Mesenchymal stem cell (in vitro differentiated cells and primary cell): ENCODE measurements around the gene DDX42.

ENCODE experiments used
- DNase-seq: peaks from one replicate; pipeline ENCODE4 v3.0.0-alpha.2; 2013
- H2AFZ ChIP-seq: one replicate; pipeline ENCODE4 v1.6.1; 2013; ENCODE audit warnings: low read depth, mild to moderate bottlenecking, control low read depth, inconsistent platforms, low read length, moderate library complexity
- H2AK5ac ChIP-seq: 2 replicates; pipeline ENCODE4 v1.6.1; 2013; ENCODE audit warnings: low read length, moderate library complexity, mild to moderate bottlenecking, inconsistent platforms; ENCODE audit not compliant: severe bottlenecking
- H2BK120ac ChIP-seq: one replicate; pipeline ENCODE4 v1.6.1; 2013; ENCODE audit warnings: low read depth, mild to moderate bottlenecking, inconsistent platforms, low read length, moderate library complexity
- H2BK12ac ChIP-seq, 2 experiments: one replicate each; pipeline ENCODE4 v1.6.1; 2013; ENCODE audit warnings: inconsistent platforms in 2 of 2, low read length in 2 of 2, mild to moderate bottlenecking in 2 of 2, moderate library complexity in 2 of 2, control low read depth in 1 of 2
- H2BK15ac ChIP-seq: one replicate; pipeline ENCODE4 v1.6.1; 2013; ENCODE audit warnings: mild to moderate bottlenecking, low read depth, inconsistent platforms; ENCODE audit not compliant: poor library complexity, severe bottlenecking
- H2BK5ac ChIP-seq: 2 replicates; pipeline ENCODE4 v1.6.1; 2013; ENCODE audit warnings: low read depth, mild to moderate bottlenecking, low read length, control low read depth, inconsistent platforms; ENCODE audit not compliant: poor library complexity, severe bottlenecking
- H3K14ac ChIP-seq, 2 experiments: one replicate each; pipeline ENCODE4 v1.6.1; 2013; ENCODE audit warnings: inconsistent platforms in 2 of 2, low read length in 2 of 2, control low read depth in 1 of 2, mild to moderate bottlenecking in 1 of 2, moderate library complexity in 1 of 2
- H3K18ac ChIP-seq, 2 experiments: one replicate each; pipeline ENCODE4 v1.6.1; 2013; ENCODE audit warnings: inconsistent platforms in 2 of 2, low read length in 2 of 2, control low read depth in 1 of 2, low read depth in 1 of 2, mild to moderate bottlenecking in 1 of 2
- H3K23ac ChIP-seq, 2 experiments: one replicate each; pipeline ENCODE4 v1.6.1; 2013; ENCODE audit warnings: inconsistent platforms in 2 of 2, low read length in 2 of 2, mild to moderate bottlenecking in 2 of 2, moderate library complexity in 2 of 2, control low read depth in 1 of 2
- H3K27ac ChIP-seq: 2 replicates; pipeline ENCODE4 v1.5.1; 2013; ENCODE audit warnings: mild to moderate bottlenecking, moderate library complexity, low read length, control low read depth, inconsistent platforms; ENCODE audit not compliant: poor library complexity, severe bottlenecking
- H3K27me3 ChIP-seq, 2 experiments: 2 replicates each; pipeline versions ENCODE4 v1.6.1 to v1.7.0; 2013; ENCODE audit warnings: low read length in 2 of 2, mild to moderate bottlenecking in 2 of 2, moderate library complexity in 2 of 2, control low read depth in 1 of 2, inconsistent platforms in 1 of 2; ENCODE audit not compliant: control insufficient read depth in 1 of 2, insufficient read depth in 1 of 2
- H3K36me3 ChIP-seq, 2 experiments: 2 replicates each; pipeline versions ENCODE4 v1.6.1 to v1.7.0; 2013; ENCODE audit warnings: low read length in 2 of 2, control low read depth in 1 of 2, inconsistent platforms in 1 of 2, low read depth in 1 of 2, mild to moderate bottlenecking in 1 of 2; ENCODE audit not compliant: insufficient read depth in 2 of 2, control insufficient read depth in 1 of 2
- H3K4ac ChIP-seq, 2 experiments: one replicate each; pipeline ENCODE4 v1.6.1; 2013; ENCODE audit warnings: inconsistent platforms in 2 of 2, low read length in 2 of 2, mild to moderate bottlenecking in 2 of 2, moderate library complexity in 2 of 2, control low read depth in 1 of 2, low read depth in 1 of 2
- H3K4me1 ChIP-seq: 2 replicates; pipeline ENCODE4 v1.6.1; 2013; ENCODE audit warnings: low read depth, low read length, control low read depth; ENCODE audit not compliant: control insufficient read depth, insufficient read depth
- H3K4me2 ChIP-seq: 2 replicates; pipeline ENCODE4 v1.6.1; 2013; ENCODE audit warnings: low read length, mild to moderate bottlenecking, inconsistent platforms; ENCODE audit not compliant: poor library complexity, severe bottlenecking
- H3K4me3 ChIP-seq, 2 experiments: 2 replicates each; pipeline versions ENCODE4 v1.5.1 to v1.7.0; 2013; ENCODE audit warnings: low read length in 2 of 2, mild to moderate bottlenecking in 2 of 2, control low read depth in 1 of 2, low read depth in 1 of 2; ENCODE audit not compliant: insufficient read depth in 1 of 2
- H3K79me1 ChIP-seq: replicated peaks from 2 replicates; pipeline ENCODE4 v1.6.1; 2013; ENCODE audit warnings: mild to moderate bottlenecking, control low read depth, low read length, inconsistent platforms; ENCODE audit not compliant: poor library complexity, severe bottlenecking
- H3K9ac ChIP-seq: 2 replicates; pipeline ENCODE4 v1.7.0; 2013; ENCODE audit warnings: mild to moderate bottlenecking, low read length, moderate library complexity
- H3K9me3 ChIP-seq: 2 replicates; pipeline ENCODE4 v1.7.0; 2013; ENCODE audit warnings: mild to moderate bottlenecking, low read length; ENCODE audit not compliant: control insufficient read depth
- H4K8ac ChIP-seq: one replicate; pipeline ENCODE4 v1.6.1; 2013; ENCODE audit warnings: inconsistent platforms, mild to moderate bottlenecking, low read length, moderate library complexity
- H4K91ac ChIP-seq: one replicate; pipeline ENCODE4 v1.6.1; 2013; ENCODE audit warnings: mild to moderate bottlenecking, low read length, inconsistent platforms
- WGBS: methylation state at CpG from one replicate; pipeline ENCODE4 v1.1.7; 2013; ENCODE audit warnings: mixed read lengths; 5-methylcytosine and 5-hydroxymethylcytosine counted together

The DDX42 gene

DNA sequence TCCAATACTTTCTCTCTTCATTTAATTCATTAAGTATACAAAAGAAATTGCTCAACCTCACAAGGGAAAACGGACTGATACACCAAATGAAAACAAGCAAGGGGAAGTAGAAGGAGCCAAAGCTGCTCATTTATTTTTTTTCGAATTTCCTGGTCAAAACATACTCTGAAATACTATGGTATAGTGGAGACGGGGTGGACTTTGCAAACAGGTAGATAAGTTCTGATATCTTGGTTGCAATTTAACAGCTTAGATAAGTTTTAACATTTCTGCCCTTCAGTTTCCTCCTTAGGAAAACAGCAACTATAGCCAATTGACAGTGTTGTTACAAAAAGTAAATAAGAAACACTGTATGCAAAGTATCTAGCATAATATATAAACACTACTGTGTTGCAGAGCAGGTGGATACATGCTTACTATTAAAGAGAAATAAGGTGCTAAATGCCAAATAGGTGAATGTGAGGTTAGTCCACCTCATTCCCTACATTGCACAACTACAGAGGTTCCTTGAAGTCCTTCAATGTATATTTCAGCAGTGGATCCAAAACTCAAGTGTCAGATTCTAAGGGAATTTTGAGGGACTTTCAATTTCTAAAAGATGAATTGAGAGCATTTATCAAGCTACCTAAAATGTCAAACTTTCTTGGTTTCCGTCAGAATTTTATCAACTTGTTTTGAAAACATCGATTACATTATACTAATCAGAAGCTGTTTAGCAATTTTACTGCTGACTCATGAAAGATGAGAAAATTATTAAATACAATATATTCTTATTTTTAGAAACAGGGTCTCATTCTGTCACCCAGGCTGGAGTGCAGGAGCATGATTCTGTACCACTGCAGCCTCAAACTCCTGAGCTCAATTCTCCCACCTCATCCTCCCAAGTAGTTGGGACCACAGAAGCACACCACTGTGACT, 11.6 kb upstream of the DDX42 start:
- H3K79me1 ChIP-seq = peaks cover 19% of the 10 kb centered on the region
- H3K4me3 ChIP-seq = no peak overlapping the region
- no peak overlapping the region for H2BK12ac ChIP-seq
- H3K4me2 ChIP-seq = no peak overlapping the region
- no peaks in the 10 kb centered on the region for H3K9me3 ChIP-seq
- no peak overlapping the region for H3K14ac ChIP-seq
- no peak overlapping the region for H3K23ac ChIP-seq
- H3K9ac ChIP-seq = no peak overlapping the region
- H2BK15ac ChIP-seq = no peak overlapping the region
- no peak overlapping the region for H3K4ac ChIP-seq
- no peaks in the 10 kb centered on the region for H3K27me3 ChIP-seq
- no peak overlapping the region for H4K91ac ChIP-seq
- whole genome bisulfite sequencing = 94% methylated on average over 2 of the region's 5 CpGs
- no peak overlapping the region for H2AFZ ChIP-seq
- no peak overlapping the region for H2BK120ac ChIP-seq
- peaks cover 22 to 77% of the 10 kb centered on the region in 2 experiments for H3K36me3 ChIP-seq
- H3K27ac ChIP-seq = peak overlapping the region; percentile 29
- no peak overlapping the region for H3K18ac ChIP-seq
- no peak overlapping the region for H2AK5ac ChIP-seq
- no peak overlapping the region for H4K8ac ChIP-seq
- no peak overlapping the region for H2BK5ac ChIP-seq
- DNase-seq = no peak
- H3K4me1 ChIP-seq = no peaks in the 10 kb centered on the region

- WGBS = 98% methylated on average over 3 of the region's 4 CpGs
- H3K4me3 ChIP-seq = no peak overlapping the region
- no peak overlapping the region for H3K14ac ChIP-seq
- H3K27ac ChIP-seq = no peak overlapping the region
- no peak overlapping the region for H2BK12ac ChIP-seq
- H2BK15ac ChIP-seq = no peak overlapping the region
- H3K9me3 ChIP-seq = no peaks in the 10 kb centered on the region
- H2AK5ac ChIP-seq = no peak overlapping the region
- no peak overlapping the region for H4K91ac ChIP-seq
- H2BK5ac ChIP-seq = no peak overlapping the region
- H3K9ac ChIP-seq = no peak overlapping the region
- H3K4ac ChIP-seq = no peak overlapping the region
- no peaks in the 10 kb centered on the region for H3K4me1 ChIP-seq
- H4K8ac ChIP-seq = no peak overlapping the region
- peaks cover 19 to 68% of the 10 kb centered on the region in 2 experiments for H3K36me3 ChIP-seq
- H2BK120ac ChIP-seq = no peak overlapping the region
- DNase-seq = no peak
- H3K4me2 ChIP-seq = no peak overlapping the region
- no peaks in the 10 kb centered on the region for H3K27me3 ChIP-seq
- no peak overlapping the region for H3K18ac ChIP-seq
- no peak overlapping the region for H3K23ac ChIP-seq
- H2AFZ ChIP-seq = no peak overlapping the region
- peaks cover 13% of the 10 kb centered on the region for H3K79me1 ChIP-seq
These were observed 9.3 kb upstream of the DDX42 start for GRCh38 chr17:63764716-63765115.

DNA sequence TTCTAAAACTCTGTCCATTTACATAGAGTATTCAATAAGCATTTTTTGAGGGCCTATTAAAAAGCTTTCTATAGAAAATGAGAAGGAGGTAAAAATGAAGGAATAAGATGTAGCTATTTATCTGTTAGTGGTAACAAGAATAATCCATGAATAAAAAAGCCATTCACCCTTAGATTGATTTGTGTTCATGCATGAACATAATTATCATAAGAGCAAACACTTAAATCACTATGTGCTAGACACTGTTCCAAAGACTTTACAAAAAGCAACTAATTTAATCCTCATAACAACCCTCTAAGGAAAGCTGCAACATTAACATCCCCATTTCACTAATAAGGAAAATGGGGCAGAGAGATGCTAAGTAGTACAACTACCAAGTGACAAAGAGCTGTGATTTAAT, 7.2 kb upstream of the DDX42 start:
- Histone ChIP-seq H4K91ac (no peak overlapping the region), H3K9ac (no peak overlapping the region), H3K79me1 (peaks cover 11% of the 10 kb centered on the region), H3K18ac (no peak overlapping the region), H3K4me2 (no peak overlapping the region), H2AFZ (no peak overlapping the region), H2BK120ac (no peak overlapping the region), H3K27me3 (no peaks in the 10 kb centered on the region), H2BK15ac (no peak overlapping the region), H3K36me3 (peaks cover 15 to 52% of the 10 kb centered on the region in 2 experiments), H3K27ac (no peak overlapping the region), H4K8ac (no peak overlapping the region), H3K4me3 (no peak overlapping the region), H3K9me3 (no peaks in the 10 kb centered on the region), H3K4me1 (peaks cover 2% of the 10 kb centered on the region), H2BK5ac (no peak overlapping the region), H2BK12ac (no peak overlapping the region), H3K4ac (no peak overlapping the region), H3K14ac (no peak overlapping the region), H3K23ac (no peak overlapping the region), H2AK5ac (no peak overlapping the region)
- no peak for DNase-seq

DNA sequence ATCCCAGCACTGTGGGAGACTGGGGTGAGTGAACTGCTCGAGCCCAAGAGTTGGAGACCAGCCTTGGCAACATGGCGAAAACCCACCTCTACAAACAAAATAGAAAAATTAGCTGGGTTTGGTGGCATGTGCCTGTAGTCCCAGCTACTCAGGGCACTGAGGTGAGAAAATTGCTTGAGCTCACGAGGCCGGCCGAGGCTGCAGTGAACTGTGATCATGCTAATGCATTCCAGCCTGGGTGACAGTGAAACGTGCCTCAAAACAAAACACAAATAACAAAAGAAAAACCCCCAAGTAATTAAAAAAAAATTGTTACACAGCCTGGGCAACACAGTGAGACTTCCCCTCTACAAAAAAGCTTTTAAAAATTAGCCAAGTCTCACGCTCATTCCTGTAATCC, 5.5 kb upstream of the DDX42 start:
- H3K14ac ChIP-seq = no peak overlapping the region
- H2BK5ac ChIP-seq = no peak overlapping the region
- H3K4me3 ChIP-seq = no peak overlapping the region
- no peak overlapping the region for H4K8ac ChIP-seq
- no peak overlapping the region for H2BK15ac ChIP-seq
- peaks cover 7 to 35% of the 10 kb centered on the region in 2 experiments for H3K36me3 ChIP-seq
- H4K91ac ChIP-seq = no peak overlapping the region
- no peak for DNase-seq
- peaks cover 4% of the 10 kb centered on the region for H3K79me1 ChIP-seq
- WGBS = 95% methylated on average over 6 of the region's 7 CpGs
- H3K4me2 ChIP-seq = no peak overlapping the region
- H3K9ac ChIP-seq = no peak overlapping the region
- no peak overlapping the region for H3K23ac ChIP-seq
- no peak overlapping the region for H3K4ac ChIP-seq
- H3K4me1 ChIP-seq = peaks cover 2% of the 10 kb centered on the region
- no peaks in the 10 kb centered on the region for H3K27me3 ChIP-seq
- no peaks in the 10 kb centered on the region for H3K9me3 ChIP-seq
- no peak overlapping the region for H2AK5ac ChIP-seq
- H2BK12ac ChIP-seq = no peak overlapping the region
- H3K18ac ChIP-seq = no peak overlapping the region
- no peak overlapping the region for H2BK120ac ChIP-seq
- no peak overlapping the region for H3K27ac ChIP-seq
- no peak overlapping the region for H2AFZ ChIP-seq
